Esophagus muscularis mucosa (tissue), 4 donors: Measurements from ENCODE around the gene ADAM10. TPM values are rescaled to one million over a fixed set of nuclear protein-coding genes. Genes with fewer than 3 reads are reported as not detected.
A peak's percentile ranks its signal among the peaks of the same experiment; 100 is the strongest.
"Not testable (repeated sequence)": the region's sequence is repeated elsewhere in the genome, so short reads cannot be mapped to it uniquely, and the experiment has no call there.

Experiments
- DNase-seq: peaks from one replicate; pipeline ENCODE4 v3.0.0-alpha.2; 2017; ENCODE audit errors: extremely low spot score
- H3K27ac ChIP-seq, 4 donors: fragments of 200-600 bp; sonication (generic); replicated peaks in 1 of 4; 1 replicate in 3 of 4; 2 replicates in 1 of 4; pipeline ENCODE4 v1.5.1; 2016 to 2019; ENCODE audit warnings: mild to moderate bottlenecking in 1 of 4
- H3K27me3 ChIP-seq, 4 donors: fragments of 200-600 bp; sonication (generic); one replicate each; pipeline versions ENCODE4 v1.5.1 to v1.6.0; 2016 to 2019
- H3K36me3 ChIP-seq, 4 donors: fragments of 200-600 bp; sonication (generic); one replicate each; pipeline ENCODE4 v1.5.1; 2016 to 2019
- H3K4me1 ChIP-seq, 4 donors: fragments of 200-600 bp; sonication (generic); one replicate each; pipeline ENCODE4 v1.5.1; 2016 to 2019
- H3K4me3 ChIP-seq, 4 donors: fragments of 200-600 bp; sonication (generic); 1 replicate in 2 of 4; 2 replicates in 2 of 4; pipeline ENCODE4 v1.5.1; 2016 to 2019; ENCODE audit warnings: mild to moderate bottlenecking in 4 of 4, moderate library complexity in 1 of 4
- H3K9me3 ChIP-seq, 4 donors: fragments of 200-600 bp; sonication (generic); 1 replicate in 3 of 4; 2 replicates in 1 of 4; pipeline ENCODE4 v1.5.1; 2016 to 2019
- CTCF ChIP-seq, 3 experiments: fragments of 200-600 bp in 2 of 3; fragments of 450-650 bp in 1 of 3; sonication (generic) in 2 of 3; IDR thresholded peaks; one replicate each; pipeline ENCODE4 v1.5.1; 2017 to 2019; ENCODE audit warnings: antibody characterized with exemption in 3 of 3, mild to moderate bottlenecking in 2 of 3, moderate library complexity in 1 of 3
- EP300 ChIP-seq: sonication (generic); formaldehyde crosslinking; IDR thresholded peaks from one replicate; pipeline ENCODE4 v1.6.1; 2017; ENCODE audit warnings: antibody characterized with exemption
- POLR2A ChIP-seq: fragments of 450-650 bp; IDR thresholded peaks from one replicate; pipeline ENCODE4 v1.6.1; 2017; ENCODE audit warnings: antibody characterized with exemption, moderate library complexity, mild to moderate bottlenecking, low read depth
- POLR2AphosphoS5 ChIP-seq, 2 donors: sonication (generic); formaldehyde crosslinking; IDR thresholded peaks; one replicate each; pipeline ENCODE4 v1.6.1; 2017; ENCODE audit warnings: antibody characterized with exemption in 2 of 2
- WGBS: methylation state at CpG from one replicate; pipeline ENCODE4 v1.1.5; 2018; 5-methylcytosine and 5-hydroxymethylcytosine counted together
- intact Hi-C: fragments of 100-400 bp; cut with DNase I; formaldehyde crosslinking; loops from one replicate; pipeline ENCODE4 v1.15.1; 2023
- total RNA-seq, 4 donors: library from RNA; depleted of rRNA; stranded (reverse); fragments of >200 nt; gene quantifications; one replicate each; pipeline versions ENCODE4 v1.1.0 to v1.2.1, GENCODE V29; 2016

ADAM10 gene
- total RNA-seq, 4 donors from 2014 or later, result 43.8 to 58.8 (median 48.5) TPM

GRCh38 chr15:58770519-58770856, 21.0 kb upstream of the ADAM10 start:
- Histone ChIP-seq H3K27ac (peak overlapping the region; percentile 99), H3K9me3 (no peaks in the 10 kb centered on the region), H3K27me3 (no peaks in the 10 kb centered on the region), H3K36me3 (no peaks in the 10 kb centered on the region), H3K4me1 (peaks cover 26 to 49% (median 45%) of the 10 kb centered on the region in 4 donors), H3K4me3 (peak overlapping the region; percentile 90 to 98 (median 96))
- peak in 1 of 3 experiments; percentile 30 for TF ChIP-seq CTCF (IDR thresholded peaks at IDR 0.05)
- TF ChIP-seq EP300, result no peak
- no peak for DNase-seq
- intact Hi-C loops, result loop anchor here (2.0 kb wide), 1 partner anchor 162 kb away; the partner anchor contains the start of gene SLTM
- 0% methylated on average over 9 of the region's 9 CpGs for whole genome bisulfite sequencing

- intact Hi-C loops, DNase-seq, H3K4me3 ChIP-seq, H3K36me3 ChIP-seq, H3K27ac ChIP-seq, H3K27me3 ChIP-seq, H3K9me3 ChIP-seq: not testable (repeated sequence)
- 89% methylated on average over 7 of the region's 7 CpGs for WGBS
- H3K4me1 ChIP-seq, result peaks cover 11 to 30% (median 28%) of the 10 kb centered on the region in 4 donors
These were observed 19.1 kb upstream of the ADAM10 start for GRCh38 chr15:58768601-58769004.

GRCh38 chr15:58766290-58766689, 16.8 kb upstream of the ADAM10 start:
- H3K9me3 ChIP-seq, result peaks cover 0 to 5% (median 0%) of the 10 kb centered on the region in 4 donors
- WGBS, result 89% methylated on average over 5 of the region's 5 CpGs
- TF ChIP-seq EP300, result no peak
- no peak for TF ChIP-seq POLR2A
- TF ChIP-seq POLR2AphosphoS5 (IDR thresholded peaks at IDR 0.05), result no peak
- no peak for TF ChIP-seq CTCF (IDR thresholded peaks at IDR 0.05)

GRCh38 chr15:58764468-58764867, 15.0 kb upstream of the ADAM10 start:
- intact Hi-C loops, result no loop called here
- TF ChIP-seq POLR2A (no peak), CTCF (IDR thresholded peaks at IDR 0.05) (no peak), EP300 (no peak), POLR2AphosphoS5 (IDR thresholded peaks at IDR 0.05) (no peak)

More at GRCh38 chr15:58766290-58766689, 16.8 kb upstream of the ADAM10 start:
- H3K36me3 ChIP-seq, result no peaks in the 10 kb centered on the region
- H3K27ac ChIP-seq, result no peak overlapping the region
- no peak for DNase-seq
- intact Hi-C loops, result no loop called here
- H3K4me3 ChIP-seq, result no peak overlapping the region
- H3K4me1 ChIP-seq, result peaks cover 0 to 13% (median 12%) of the 10 kb centered on the region in 4 donors
- no peaks in the 10 kb centered on the region for H3K27me3 ChIP-seq

GRCh38 chr15:58762731-58763130, 13.2 kb upstream of the ADAM10 start:
- H3K4me1 ChIP-seq, result no peaks in the 10 kb centered on the region
- 96% methylated on average over 1 of the region's 1 CpG for WGBS
- peaks cover 0 to 5% (median 0%) of the 10 kb centered on the region in 4 donors for H3K9me3 ChIP-seq
- H3K36me3 ChIP-seq, result no peaks in the 10 kb centered on the region
- H3K4me3 ChIP-seq, result no peak overlapping the region
- DNase-seq, result no peak
- intact Hi-C loops, result no loop called here
- no peak overlapping the region for H3K27ac ChIP-seq
- no peak for TF ChIP-seq EP300
- TF ChIP-seq POLR2AphosphoS5 (IDR thresholded peaks at IDR 0.05), result no peak
- TF ChIP-seq CTCF (IDR thresholded peaks at IDR 0.05), result no peak
- TF ChIP-seq POLR2A, result no peak
- no peaks in the 10 kb centered on the region for H3K27me3 ChIP-seq

More at GRCh38 chr15:58764468-58764867, 15.0 kb upstream of the ADAM10 start:
- peaks cover 0 to 5% (median 0%) of the 10 kb centered on the region in 4 donors for H3K9me3 ChIP-seq
- H3K4me1 ChIP-seq, result peaks cover 0 to 2% (median under 1%) of the 10 kb centered on the region in 4 donors
- H3K4me3 ChIP-seq, result no peak overlapping the region
- 84% methylated on average over 5 of the region's 5 CpGs for WGBS
- no peak overlapping the region for H3K27ac ChIP-seq
- no peaks in the 10 kb centered on the region for H3K27me3 ChIP-seq
- no peaks in the 10 kb centered on the region for H3K36me3 ChIP-seq
- no peak for DNase-seq
